GM23338 (cell line): ENCODE measurements around the gene FASN.

Experiments used
- CREB1 ChIP-seq: fragments of 250-450 bp; sonication (Bioruptor Pico); IDR thresholded peaks from 2 replicates; pipeline ENCODE4 v1.5.0; 2020; ENCODE audit warnings: low read depth, mild to moderate bottlenecking, moderate library complexity
- CTCF ChIP-seq, 2 experiments: fragments of 200-600 bp in 1 of 2; sonication (generic) in 1 of 2; conservative IDR thresholded peaks; 2 replicates each; pipeline versions ENCODE4 v1.5.1 to v1.6.1; 2016 to 2017; ENCODE audit warnings: antibody characterized with exemption in 2 of 2, low read depth in 2 of 2, mild to moderate bottlenecking in 2 of 2, moderate library complexity in 1 of 2
- EZH2phosphoT487 ChIP-seq: fragments of 200-600 bp; sonication (generic); IDR thresholded peaks from one replicate; pipeline ENCODE4 v1.8.1; 2018; ENCODE audit warnings: antibody characterized with exemption; ENCODE audit not compliant: unreplicated experiment
- JUNB ChIP-seq: IDR thresholded peaks from one replicate; pipeline ENCODE4 v1.6.1; 2016; ENCODE audit warnings: antibody characterized with exemption; ENCODE audit not compliant: unreplicated experiment

GRCh38 chr17:82082456-82082855 lies 15.6 kb downstream of the FASN start:
- no peak for TF ChIP-seq JUNB
- no peak for TF ChIP-seq CTCF (conservative IDR thresholded peaks at IDR 0.05; ENCODE audit: low read depth in 2 of 2)
- no peak for TF ChIP-seq CREB1
- no peak for TF ChIP-seq EZH2phosphoT487
